Stomach (tissue), 9 donors: ENCODE measurements around the gene PRKCZ. TPM values are rescaled to one million over a fixed set of nuclear protein-coding genes. Genes with fewer than 3 reads are reported as not detected.

Source experiments
- DNase-seq, 2 donors: peaks; one replicate each; pipeline versions ENCODE4 v3.0.0 to v3.0.0-alpha.2; 2013 to 2019
- H3K27ac ChIP-seq, 5 donors: fragments of 200-600 bp in 4 of 5; sonication (generic) in 4 of 5; one replicate each; pipeline ENCODE4 v1.5.1; 2013 to 2019; ENCODE audit warnings: mild to moderate bottlenecking in 1 of 5, moderate library complexity in 1 of 5
- H3K27me3 ChIP-seq, 3 donors: fragments of 200-600 bp; sonication (generic); one replicate each; pipeline ENCODE4 v1.5.1; 2017 to 2019; ENCODE audit warnings: mixed run types in 1 of 3
- H3K36me3 ChIP-seq, 4 donors: fragments of 200-600 bp; sonication (generic); 1 replicate in 3 of 4; 2 replicates in 1 of 4; pipeline ENCODE4 v1.5.1; 2016 to 2019
- H3K4me1 ChIP-seq, 4 donors: fragments of 200-600 bp; sonication (generic); one replicate each; pipeline ENCODE4 v1.5.1; 2016 to 2019
- H3K4me3 ChIP-seq, 4 donors: fragments of 200-600 bp; sonication (generic) in 3 of 4; one replicate each; pipeline ENCODE4 v1.5.1; 2016 to 2019; ENCODE audit warnings: mild to moderate bottlenecking in 1 of 4
- H3K9me3 ChIP-seq, 4 donors: fragments of 200-600 bp; sonication (generic); one replicate each; pipeline ENCODE4 v1.5.1; 2016 to 2019
- CTCF ChIP-seq, 7 experiments: fragments of 450-650 bp in 4 of 7; fragments of 200-600 bp in 3 of 7; sonication (generic) in 3 of 7; IDR thresholded peaks; one replicate each; pipeline ENCODE4 v1.5.1; 2016 to 2019; ENCODE audit warnings: antibody characterized with exemption in 7 of 7, control low read depth in 2 of 7, mild to moderate bottlenecking in 1 of 7
- EP300 ChIP-seq: sonication (generic); formaldehyde crosslinking; IDR thresholded peaks from one replicate; pipeline ENCODE4 v1.6.1; 2017; ENCODE audit warnings: antibody characterized with exemption
- POLR2A ChIP-seq, 4 donors: fragments of 450-650 bp; IDR thresholded peaks; one replicate each; pipeline ENCODE4 v1.6.1; 2016; ENCODE audit warnings: antibody characterized with exemption in 4 of 4, control low read depth in 2 of 4, mild to moderate bottlenecking in 1 of 4, moderate library complexity in 1 of 4
- POLR2AphosphoS5 ChIP-seq, 3 donors: sonication (generic); formaldehyde crosslinking; IDR thresholded peaks; one replicate each; pipeline ENCODE4 v1.6.1; 2016; ENCODE audit warnings: antibody characterized with exemption in 3 of 3
- WGBS, 5 donors: extraction: QIAGEN DNeasy Blood & Tissue Kit in 3 of 5; methylation state at CpG; one replicate each; pipeline versions ENCODE4 v1.1.5 to v1.1.7; 2013 to 2018; 5-methylcytosine and 5-hydroxymethylcytosine counted together
- intact Hi-C: fragments of 100-400 bp; cut with DNase I; formaldehyde crosslinking; loops from one replicate; pipeline ENCODE4 v1.15.1; 2023; ENCODE audit warnings: low total_unique reads
- polyA plus RNA-seq, 3 donors: library from polyadenylated mRNA; stranded (reverse); fragments of 200-250 nt; gene quantifications; one replicate each; pipeline ENCODE4 v1.2.3, GENCODE V29; 2013
- total RNA-seq, 5 donors: library from RNA; depleted of rRNA; stranded (reverse); fragments of >200 nt; gene quantifications; one replicate each; pipeline versions ENCODE4 v1.1.0 to v1.2.3, GENCODE V29; 2014 to 2016
- donor health status: healthy with polysubstance abuse.
- donor health status: Bipolar disorder and iron deficiency.
- donor health status: healthy.

PRKCZ gene
- total and polyA plus RNA-seq, 8 donors = 11.1 to 55.8 (median 25.5) TPM

- H3K4me3 ChIP-seq = no peak overlapping the region
- no peaks in the 10 kb centered on the region for H3K27me3 ChIP-seq
- H3K4me1 ChIP-seq = peaks cover 0 to 5% (median 0%) of the 10 kb centered on the region in 4 donors
- TF ChIP-seq EP300 = no peak
- TF ChIP-seq CTCF (IDR thresholded peaks at IDR 0.05) = no peak
- TF ChIP-seq POLR2AphosphoS5 (IDR thresholded peaks at IDR 0.05) = no peak
- no peak for TF ChIP-seq POLR2A (IDR thresholded peaks at IDR 0.05)
- H3K36me3 ChIP-seq = peaks cover 0 to 81% (median 53%) of the 10 kb centered on the region in 4 donors
- no peaks in the 10 kb centered on the region for H3K9me3 ChIP-seq
- WGBS, 5 donors = 85 to 93% (median 91%) methylated on average over 11 of the region's 11 CpGs
- no peak overlapping the region for H3K27ac ChIP-seq
- intact Hi-C loops = no loop called here
- DNase-seq = no peak
Observed at GRCh38 chr1:2152954-2153353, 102.7 kb downstream of the PRKCZ start.

- no peak for DNase-seq
- peaks cover 0 to 80% (median 56%) of the 10 kb centered on the region in 4 donors for H3K36me3 ChIP-seq
- H3K4me3 ChIP-seq = no peak overlapping the region
- H3K4me1 ChIP-seq = peaks cover 0 to 5% (median 0%) of the 10 kb centered on the region in 4 donors
- no peaks in the 10 kb centered on the region for H3K9me3 ChIP-seq
- H3K27me3 ChIP-seq = no peaks in the 10 kb centered on the region
- H3K27ac ChIP-seq = no peak overlapping the region
- WGBS, 5 donors = 93 to 97% (median 96%) methylated on average over 20 to 21 of the region's 21 CpGs
- no peak for TF ChIP-seq CTCF (IDR thresholded peaks at IDR 0.05)
- no peak for TF ChIP-seq POLR2AphosphoS5 (IDR thresholded peaks at IDR 0.05)
- TF ChIP-seq EP300 = no peak
- no peak for TF ChIP-seq POLR2A (IDR thresholded peaks at IDR 0.05)
- intact Hi-C loops = no loop called here
Observed at GRCh38 chr1:2154022-2154421, 103.8 kb downstream of the PRKCZ start.

GRCh38 chr1:2155147-2155598 is 105.0 kb downstream of the PRKCZ start:
- H3K36me3 ChIP-seq = peaks cover 0 to 83% (median 62%) of the 10 kb centered on the region in 4 donors
- intact Hi-C loops = no loop called here
- H3K9me3 ChIP-seq = no peaks in the 10 kb centered on the region
- peaks cover 0 to 3% (median 0%) of the 10 kb centered on the region in 4 donors for H3K4me1 ChIP-seq
- no peak overlapping the region for H3K27ac ChIP-seq
- H3K27me3 ChIP-seq = no peaks in the 10 kb centered on the region
- no peak overlapping the region for H3K4me3 ChIP-seq
- TF ChIP-seq POLR2A (IDR thresholded peaks at IDR 0.05) (peak in 1 of 4 donors; percentile 69), CTCF (IDR thresholded peaks at IDR 0.05) (no peak)
- 93 to 99% (median 98%) methylated on average over 10 of the region's 10 CpGs for WGBS, 5 donors
- DNase-seq = no peak

DNA sequence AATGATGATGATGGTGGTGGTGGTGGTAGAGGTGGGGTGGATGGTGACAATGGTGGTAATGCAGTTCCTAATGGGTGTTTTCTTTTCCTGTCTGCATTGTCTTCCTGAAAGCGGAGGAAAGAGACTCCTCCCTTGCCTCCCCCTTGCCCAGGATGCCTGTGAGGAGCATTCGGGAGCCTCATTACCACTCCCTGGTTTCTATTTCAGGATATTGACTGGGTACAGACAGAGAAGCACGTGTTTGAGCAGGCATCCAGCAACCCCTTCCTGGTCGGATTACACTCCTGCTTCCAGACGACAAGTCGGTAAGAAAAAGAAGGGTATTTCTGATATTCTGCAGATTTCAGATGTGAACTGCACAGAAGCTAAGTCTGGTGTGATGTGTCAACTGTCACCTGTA is 105.6 kb downstream of the PRKCZ start:
- TF ChIP-seq EP300 = no peak
- TF ChIP-seq POLR2AphosphoS5 (IDR thresholded peaks at IDR 0.05) = no peak
- no peak for TF ChIP-seq POLR2A (IDR thresholded peaks at IDR 0.05)
- no peak for TF ChIP-seq CTCF (IDR thresholded peaks at IDR 0.05)
- Histone ChIP-seq H3K9me3 (no peaks in the 10 kb centered on the region), H3K4me1 (no peaks in the 10 kb centered on the region), H3K4me3 (no peak overlapping the region), H3K36me3 (peaks cover 0 to 77% (median 59%) of the 10 kb centered on the region in 4 donors), H3K27ac (no peak overlapping the region), H3K27me3 (no peaks in the 10 kb centered on the region)
- no peak for DNase-seq
- WGBS, 5 donors = 76 to 92% (median 90%) methylated on average over 6 of the region's 6 CpGs
- intact Hi-C loops = no loop called here
